HCT116 (cell line): ENCODE results near the gene PPTC7. TPM values are rescaled to one million over a fixed set of nuclear protein-coding genes. Genes with fewer than 3 reads are reported as not detected.
A peak's percentile ranks its signal among the peaks of the same experiment; 100 is the strongest.
"Not testable (repeated sequence)": the region's sequence is repeated elsewhere in the genome, so short reads cannot be mapped to it uniquely, and the experiment has no call there.

Experiments used
- ATAC-seq: fragments of 200-7000 bp; cut with Tn5 transposase; 2 replicates; pipeline ENCODE4 v1.9.1; 2020; ENCODE audit warnings: mild to moderate bottlenecking, moderate library complexity
- BruUV-seq: library from RNA; stranded (reverse); fragments of 400-500 nt; replicated peaks from 2 replicates; lab custom pipeline; 2021; lab: Mats Ljungman, UMichigan
- CTCF ChIA-PET: fragments of 300-600 bp; sonication (Branson Sonifier 250); formaldehyde crosslinking; loops from one replicate; lab custom pipeline; 2021; ENCODE audit warnings: antibody characterized with exemption; lab: Charles Lee
- POLR2A ChIA-PET: fragments of 300-600, 350-600 bp; sonication (Branson Sonifier 250); formaldehyde crosslinking; loops from one replicate; lab custom pipeline; 2021; ENCODE audit warnings: antibody characterized with exemption; lab: Charles Lee
- RAD21 ChIA-PET, 2 experiments: fragments of 300-600 bp; sonication (Branson Sonifier 250); formaldehyde crosslinking; loops; one replicate each; lab custom pipeline; 2023; ENCODE audit warnings: low total read pairs in 2 of 2; ENCODE audit not compliant: uncharacterized antibody in 2 of 2, unreplicated experiment in 2 of 2, low non-redundant PET in 1 of 2; lab: Charles Lee
- DNase-seq: peaks from one replicate; pipeline ENCODE4 v3.0.0-alpha.2; 2010; ENCODE audit warnings: low read depth, low spot score
- H2AFZ ChIP-seq: fragments of 200-600 bp; shearing (Covaris generic), sonication (generic); 2 replicates; pipeline ENCODE4 v1.6.1; 2017; ENCODE audit warnings: low read depth, mixed run types, mixed read lengths, antibody characterized with exemption, low read length; ENCODE audit not compliant: poor library complexity, severe bottlenecking
- H3K27ac ChIP-seq: 2 replicates; pipeline ENCODE4 v1.5.1; 2012; ENCODE audit warnings: low read depth, low read length
- H3K27me3 ChIP-seq: fragments of 200-600 bp; sonication (generic); 2 replicates; pipeline ENCODE4 v1.6.1; 2016; ENCODE audit warnings: mixed run types, low read length, mixed read lengths; ENCODE audit not compliant: insufficient read depth
- H3K36me3 ChIP-seq, 2 experiments: fragments of 200-500 bp in 1 of 2; fragments of 200-600 bp in 1 of 2; sonication (Bioruptor generic) in 1 of 2; sonication (generic) in 1 of 2; 2 replicates each; pipeline versions ENCODE4 v1.5.1 to v1.6.1; 2014 to 2016; ENCODE audit warnings: low read length in 2 of 2, inconsistent platforms in 1 of 2, mixed read lengths in 1 of 2, mixed run types in 1 of 2; ENCODE audit not compliant: insufficient read depth in 2 of 2, control insufficient read depth in 1 of 2
- H3K4me1 ChIP-seq, 2 experiments: fragments of 200-600 bp in 1 of 2; sonication (generic) in 1 of 2; 2 replicates each; pipeline versions ENCODE4 v1.5.1 to v1.6.1; 2012 to 2017; ENCODE audit warnings: low read length in 2 of 2, inconsistent platforms in 1 of 2, mild to moderate bottlenecking in 1 of 2, mixed read lengths in 1 of 2, mixed run types in 1 of 2, moderate library complexity in 1 of 2; ENCODE audit not compliant: insufficient read depth in 2 of 2, control insufficient read depth in 1 of 2
- H3K4me2 ChIP-seq: fragments of 200-600 bp; sonication (generic); 2 replicates; pipeline ENCODE4 v1.6.1; 2017; ENCODE audit warnings: mixed run types, low read length, mixed read lengths
- H3K4me3 ChIP-seq, 2 experiments: fragments of 200-600 bp in 1 of 2; sonication (generic) in 1 of 2; replicated peaks in 1 of 2; 2 replicates each; pipeline ENCODE4 v1.5.1; 2011 to 2016; ENCODE audit warnings: low read length in 2 of 2, control low read depth in 1 of 2, low read depth in 1 of 2, mild to moderate bottlenecking in 1 of 2, mixed read lengths in 1 of 2, mixed run types in 1 of 2
- H3K79me2 ChIP-seq: fragments of 200-600 bp; sonication (generic); 2 replicates; pipeline ENCODE4 v1.6.1; 2017; ENCODE audit warnings: mild to moderate bottlenecking, mixed run types, low read length, moderate library complexity, mixed read lengths; ENCODE audit not compliant: insufficient read depth
- H3K9ac ChIP-seq: fragments of 200-600 bp; sonication (generic); 2 replicates; pipeline ENCODE4 v1.6.1; 2016; ENCODE audit warnings: low read length, mixed read lengths
- H3K9me2 ChIP-seq: fragments of 200-600 bp; sonication (generic), shearing (Covaris generic); 2 replicates; pipeline ENCODE4 v1.6.1; 2017; ENCODE audit warnings: mixed run types, mild to moderate bottlenecking, moderate library complexity; ENCODE audit not compliant: insufficient read depth
- H3K9me3 ChIP-seq, 2 experiments: fragments of 200-500 bp in 1 of 2; fragments of 200-600 bp in 1 of 2; sonication (Bioruptor generic) in 1 of 2; sonication (generic) in 1 of 2; 2 replicates each; pipeline ENCODE4 v1.6.1; 2014 to 2017; ENCODE audit warnings: low read length in 2 of 2, mixed read lengths in 2 of 2, inconsistent platforms in 1 of 2, low read depth in 1 of 2, mild to moderate bottlenecking in 1 of 2, mixed run types in 1 of 2, moderate library complexity in 1 of 2; ENCODE audit not compliant: control insufficient read depth in 1 of 2, insufficient read depth in 1 of 2
- H4K20me1 ChIP-seq: fragments of 200-600 bp; sonication (generic), shearing (Covaris generic); 2 replicates; pipeline ENCODE4 v1.6.1; 2017; ENCODE audit warnings: mixed run types, mild to moderate bottlenecking, moderate library complexity; ENCODE audit not compliant: insufficient read depth
- ATF3 ChIP-seq: IDR thresholded peaks from 2 replicates; pipeline ENCODE4 v1.6.1; 2012
- ELF1 ChIP-seq: IDR thresholded peaks from 2 replicates; pipeline ENCODE4 v1.6.1; 2012; ENCODE audit warnings: low read depth, borderline replicate concordance
- EZH2phosphoT487 ChIP-seq: fragments of 200-600 bp; IDR thresholded peaks from 2 replicates; pipeline ENCODE4 v1.6.1; 2018; ENCODE audit warnings: antibody characterized with exemption, borderline replicate concordance
- JUND ChIP-seq: IDR thresholded peaks from 2 replicates; pipeline ENCODE4 v1.6.1; 2012
- RAD21 ChIP-seq: IDR thresholded peaks from 2 replicates; pipeline ENCODE4 v1.6.1; 2012; ENCODE audit warnings: low read depth, mild to moderate bottlenecking
- SIN3A ChIP-seq: IDR thresholded peaks from 2 replicates; pipeline ENCODE4 v1.6.1; 2012; ENCODE audit warnings: low read depth
- TCF7L2 ChIP-seq: IDR thresholded peaks from 2 replicates; pipeline ENCODE4 v1.7.0; 2011; ENCODE audit warnings: borderline replicate concordance, inconsistent platforms; ENCODE audit not compliant: insufficient read depth, insufficient read length; ENCODE audit errors: extremely low read depth
- intact Hi-C: fragments of 100-400 bp; cut with micrococcal nuclease; formaldehyde crosslinking; loops from 2 replicates; pipeline ENCODE4 v1.10.0; 2022
- total RNA-seq: library from RNA; stranded (reverse); gene quantifications from one replicate; pipeline ENCODE4 v1.2.1, GENCODE V29; 2021; ENCODE audit not compliant: unreplicated experiment
- TF ChIP-seq, protein P1 (sequence below), 3 experiments: fragments of 200-600 bp in 1 of 3; sonication (generic) in 1 of 3; IDR thresholded peaks in 2 of 3; conservative IDR thresholded peaks in 1 of 3; 2 replicates each; pipeline ENCODE4 v1.5.1; 2012 to 2017; ENCODE audit warnings: low read depth in 2 of 3, low read length in 2 of 3, antibody characterized with exemption in 1 of 3, borderline replicate concordance in 1 of 3, control low read depth in 1 of 3, mild to moderate bottlenecking in 1 of 3, mixed read lengths in 1 of 3, mixed run types in 1 of 3, moderate library complexity in 1 of 3; ENCODE audit not compliant: insufficient read depth in 1 of 3
- TF ChIP-seq, protein P2 (sequence below): IDR thresholded peaks from 2 replicates; pipeline ENCODE4 v1.6.1; 2011; ENCODE audit warnings: mild to moderate bottlenecking, low read length, moderate library complexity; ENCODE audit not compliant: insufficient replicate concordance; ENCODE audit errors: extremely low read depth

The PPTC7 gene
- total RNA-seq, 1 experiment from 2014 or later, result 25.2 TPM

DNA sequence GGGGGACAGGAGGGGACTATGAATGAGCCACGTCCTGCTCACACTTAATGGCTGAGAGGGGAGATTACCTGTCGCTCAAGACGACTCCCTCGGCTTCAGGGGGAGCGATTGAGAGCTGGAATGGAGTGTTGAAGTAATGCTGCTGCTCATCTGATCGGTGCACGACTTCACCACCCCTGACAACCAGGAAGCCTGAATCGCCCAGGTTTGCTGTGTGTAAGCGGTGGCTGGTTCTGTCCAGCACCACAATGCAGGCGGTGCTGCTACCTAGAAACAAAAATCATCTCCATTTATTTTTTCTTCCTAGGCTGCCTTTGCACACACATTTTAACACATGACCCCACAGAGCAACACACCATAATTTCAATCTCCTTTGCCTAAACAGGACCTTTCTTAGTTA is 37.3 kb downstream of the PPTC7 start (continued):
- TF ChIP-seq TCF7L2 (no peak), ATF3 (no peak)
- TF ChIP-seq, all 23 proteins: peak for 0

GRCh38 chr12:110545259-110545658 is 37.9 kb downstream of the PPTC7 start:
- RAD21 ChIA-PET, BruUV-seq: not testable (repeated sequence)

GRCh38 chr12:110543965-110544364 is 39.2 kb downstream of the PPTC7 start:
- CTCF ChIA-PET, result no interaction called here
- no peak overlapping the region for H3K4me2 ChIP-seq
- no peak overlapping the region for H3K4me3 ChIP-seq
- RAD21 ChIA-PET, result no interaction called here
- TSS peak; percentile 20 for BruUV-seq
- H3K4me1 ChIP-seq, result peaks cover 0 to 6% of the 10 kb centered on the region in 2 experiments; a peak in 1 of 4 replicates
- no peaks in the 10 kb centered on the region for H3K9me2 ChIP-seq
- H3K9ac ChIP-seq, result no peak overlapping the region
- POLR2A ChIA-PET, result no interaction called here
- intact Hi-C loops, result no loop called here
- no peak for DNase-seq
- no peak for ATAC-seq
- H4K20me1 ChIP-seq, result no peaks in the 10 kb centered on the region
- H3K27me3 ChIP-seq, result no peaks in the 10 kb centered on the region
- H2AFZ ChIP-seq, result no peak overlapping the region
- peaks cover 57% of the 10 kb centered on the region for H3K79me2 ChIP-seq
- H3K27ac ChIP-seq, result no peak overlapping the region
- peaks cover 1 to 4% of the 10 kb centered on the region in 2 experiments; a peak in 1 of 4 replicates for H3K36me3 ChIP-seq
- H3K9me3 ChIP-seq, result no peaks in the 10 kb centered on the region
- TF ChIP-seq SIN3A, result no peak
- TF ChIP-seq, protein P1, sequence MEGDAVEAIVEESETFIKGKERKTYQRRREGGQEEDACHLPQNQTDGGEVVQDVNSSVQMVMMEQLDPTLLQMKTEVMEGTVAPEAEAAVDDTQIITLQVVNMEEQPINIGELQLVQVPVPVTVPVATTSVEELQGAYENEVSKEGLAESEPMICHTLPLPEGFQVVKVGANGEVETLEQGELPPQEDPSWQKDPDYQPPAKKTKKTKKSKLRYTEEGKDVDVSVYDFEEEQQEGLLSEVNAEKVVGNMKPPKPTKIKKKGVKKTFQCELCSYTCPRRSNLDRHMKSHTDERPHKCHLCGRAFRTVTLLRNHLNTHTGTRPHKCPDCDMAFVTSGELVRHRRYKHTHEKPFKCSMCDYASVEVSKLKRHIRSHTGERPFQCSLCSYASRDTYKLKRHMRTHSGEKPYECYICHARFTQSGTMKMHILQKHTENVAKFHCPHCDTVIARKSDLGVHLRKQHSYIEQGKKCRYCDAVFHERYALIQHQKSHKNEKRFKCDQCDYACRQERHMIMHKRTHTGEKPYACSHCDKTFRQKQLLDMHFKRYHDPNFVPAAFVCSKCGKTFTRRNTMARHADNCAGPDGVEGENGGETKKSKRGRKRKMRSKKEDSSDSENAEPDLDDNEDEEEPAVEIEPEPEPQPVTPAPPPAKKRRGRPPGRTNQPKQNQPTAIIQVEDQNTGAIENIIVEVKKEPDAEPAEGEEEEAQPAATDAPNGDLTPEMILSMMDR (IDR thresholded peaks at IDR 0.05 in 2 of 3, conservative IDR thresholded peaks at IDR 0.05 in 1 of 3; ENCODE audit: borderline replicate concordance in 1 of 3, insufficient read depth in 1 of 3, low read depth in 2 of 3, low read length in 2 of 3), result no peak
- TF ChIP-seq RAD21, result no peak
- TF ChIP-seq ELF1, result no peak
- no peak for TF ChIP-seq EZH2phosphoT487
- no peak for TF ChIP-seq JUND
- TF ChIP-seq, protein P2, sequence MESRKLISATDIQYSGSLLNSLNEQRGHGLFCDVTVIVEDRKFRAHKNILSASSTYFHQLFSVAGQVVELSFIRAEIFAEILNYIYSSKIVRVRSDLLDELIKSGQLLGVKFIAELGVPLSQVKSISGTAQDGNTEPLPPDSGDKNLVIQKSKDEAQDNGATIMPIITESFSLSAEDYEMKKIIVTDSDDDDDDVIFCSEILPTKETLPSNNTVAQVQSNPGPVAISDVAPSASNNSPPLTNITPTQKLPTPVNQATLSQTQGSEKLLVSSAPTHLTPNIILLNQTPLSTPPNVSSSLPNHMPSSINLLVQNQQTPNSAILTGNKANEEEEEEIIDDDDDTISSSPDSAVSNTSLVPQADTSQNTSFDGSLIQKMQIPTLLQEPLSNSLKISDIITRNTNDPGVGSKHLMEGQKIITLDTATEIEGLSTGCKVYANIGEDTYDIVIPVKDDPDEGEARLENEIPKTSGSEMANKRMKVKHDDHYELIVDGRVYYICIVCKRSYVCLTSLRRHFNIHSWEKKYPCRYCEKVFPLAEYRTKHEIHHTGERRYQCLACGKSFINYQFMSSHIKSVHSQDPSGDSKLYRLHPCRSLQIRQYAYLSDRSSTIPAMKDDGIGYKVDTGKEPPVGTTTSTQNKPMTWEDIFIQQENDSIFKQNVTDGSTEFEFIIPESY, result no peak

More at GRCh38 chr12:110545259-110545658, 37.9 kb downstream of the PPTC7 start:
- H3K9me3 ChIP-seq, H4K20me1 ChIP-seq, POLR2A ChIA-PET, ATAC-seq, H3K27ac ChIP-seq, H3K9me2 ChIP-seq, H3K9ac ChIP-seq, DNase-seq, H3K4me1 ChIP-seq, H3K27me3 ChIP-seq, H3K4me2 ChIP-seq, H2AFZ ChIP-seq, intact Hi-C loops, CTCF ChIA-PET, H3K36me3 ChIP-seq, H3K4me3 ChIP-seq: not testable (repeated sequence)
- H3K79me2 ChIP-seq, result peaks cover 63% of the 10 kb centered on the region
